GM19455 (cell line): ENCODE measurements around the gene SLC25A10.

Experiments used
- ATAC-seq: cut with Tn5 transposase; IDR thresholded peaks from one replicate; pipeline ENCODE4 v1.9.1; 2021; ENCODE audit not compliant: unreplicated experiment

The SLC25A10 gene

GRCh38 chr17:81741594-81742452 lies 29.7 kb downstream of the SLC25A10 start:
- ATAC-seq = no peak
